Activated CD8-positive, alpha-beta memory T cell treated with anti-CD3 and anti-CD28 coated beads for 1 hour (primary cell): Measurements from ENCODE around the gene KISS1R.
A peak's percentile ranks its signal among the peaks of the same experiment; 100 is the strongest.
"Not testable (repeated sequence)": the region's sequence is repeated elsewhere in the genome, so short reads cannot be mapped to it uniquely, and the experiment has no call there.

Experiments used
- DNase-seq, 2 donors: peaks; one replicate each; pipeline ENCODE4 v3.0.0-alpha.2; 2020; ENCODE audit warnings: low read depth in 1 of 2; ENCODE audit errors: extremely low read depth in 1 of 2

The KISS1R gene

DNA sequence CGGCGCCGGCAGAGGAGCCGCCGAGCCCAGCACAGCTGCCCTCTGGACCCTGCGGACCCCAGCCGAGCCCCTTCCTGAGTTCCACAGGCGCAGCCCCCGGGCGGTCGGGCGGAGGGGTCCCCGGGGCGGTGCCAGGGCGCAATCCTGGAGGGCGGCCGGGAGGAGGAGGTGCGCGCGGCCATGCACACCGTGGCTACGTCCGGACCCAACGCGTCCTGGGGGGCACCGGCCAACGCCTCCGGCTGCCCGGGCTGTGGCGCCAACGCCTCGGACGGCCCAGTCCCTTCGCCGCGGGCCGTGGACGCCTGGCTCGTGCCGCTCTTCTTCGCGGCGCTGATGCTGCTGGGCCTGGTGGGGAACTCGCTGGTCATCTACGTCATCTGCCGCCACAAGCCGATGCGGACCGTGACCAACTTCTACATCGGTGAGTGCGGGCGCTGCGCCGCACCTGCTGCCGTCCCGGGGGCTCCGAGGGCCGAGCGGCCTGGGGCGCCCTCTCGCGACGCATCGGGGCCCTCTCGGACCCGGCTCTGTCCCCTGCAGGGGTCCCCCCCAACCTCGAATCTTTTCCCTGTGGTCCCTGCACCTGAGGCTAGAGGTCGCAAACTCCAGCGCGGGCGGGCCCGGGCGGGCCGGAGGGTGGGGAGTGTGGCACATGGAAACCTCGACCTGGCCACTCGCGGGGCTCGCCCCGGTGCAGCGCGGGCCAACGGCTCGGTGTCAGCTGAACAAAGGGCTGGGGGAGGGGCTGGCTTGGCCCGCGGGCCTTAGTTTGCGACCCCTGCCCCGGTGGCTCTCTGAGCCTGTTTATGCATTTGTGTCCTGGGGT, at the start of gene KISS1R:
Gene KISS1R, plus strand, starts transcription at position 11 of the 829 bp plus-strand sequence. Its CDS starts 170 bp downstream, at position 181.
- DNase-seq = no peak

- no peak for DNase-seq
These were observed 49.2 kb upstream of the KISS1R start for GRCh38 chr19:867855-868457.

- DNase-seq = no peak
These were observed 48.5 kb upstream of the KISS1R start for GRCh38 chr19:868458-869244.

DNA sequence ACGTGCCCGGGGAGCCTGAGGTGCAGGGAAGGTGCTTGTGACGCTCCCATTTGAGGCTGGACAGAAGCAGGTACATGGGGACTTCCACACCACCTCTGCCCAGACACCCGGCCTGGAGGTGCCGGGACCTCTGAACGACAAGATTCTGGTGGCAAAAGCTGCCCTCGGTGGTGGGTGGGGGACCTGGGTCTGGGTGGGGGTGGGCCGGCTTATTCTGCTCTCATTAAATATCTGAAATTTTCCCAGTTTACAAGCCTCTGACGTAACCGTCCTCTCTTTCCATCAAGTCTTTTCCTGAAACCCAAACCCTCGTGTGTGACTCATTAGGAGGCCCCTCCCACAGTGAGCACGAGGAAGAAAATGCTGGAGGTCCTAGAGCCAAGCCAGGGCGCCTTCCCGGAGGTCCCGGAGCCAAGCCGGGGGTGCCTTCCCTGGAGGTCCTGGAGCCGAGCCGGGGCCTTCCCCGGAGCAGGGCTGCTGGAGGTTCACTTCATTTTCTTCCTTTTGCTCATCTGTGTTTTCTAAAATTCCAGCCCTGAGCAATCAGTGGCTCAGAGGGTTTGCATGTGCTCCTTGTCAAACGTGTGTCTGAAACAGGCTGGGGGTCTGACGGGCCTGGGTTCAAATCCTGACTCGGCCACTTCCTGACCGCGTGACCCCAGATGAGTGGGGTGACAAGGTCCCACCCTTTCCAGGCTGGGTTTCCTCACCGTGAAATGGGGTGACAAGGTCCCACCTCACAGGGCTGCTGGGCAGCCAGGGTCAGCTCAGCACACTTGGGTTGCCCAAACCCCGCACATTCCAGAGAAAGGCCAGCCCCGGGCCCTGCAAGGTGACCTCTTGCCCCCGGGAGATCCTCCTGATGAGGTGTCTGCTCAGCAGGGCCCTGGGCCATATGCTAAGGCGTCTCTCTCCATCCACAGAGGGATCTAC, 47.6 kb upstream of the KISS1R start:
- DNase-seq = no peak

- DNase-seq = no peak
These were observed 46.8 kb upstream of the KISS1R start for GRCh38 chr19:870314-870713.

DNA sequence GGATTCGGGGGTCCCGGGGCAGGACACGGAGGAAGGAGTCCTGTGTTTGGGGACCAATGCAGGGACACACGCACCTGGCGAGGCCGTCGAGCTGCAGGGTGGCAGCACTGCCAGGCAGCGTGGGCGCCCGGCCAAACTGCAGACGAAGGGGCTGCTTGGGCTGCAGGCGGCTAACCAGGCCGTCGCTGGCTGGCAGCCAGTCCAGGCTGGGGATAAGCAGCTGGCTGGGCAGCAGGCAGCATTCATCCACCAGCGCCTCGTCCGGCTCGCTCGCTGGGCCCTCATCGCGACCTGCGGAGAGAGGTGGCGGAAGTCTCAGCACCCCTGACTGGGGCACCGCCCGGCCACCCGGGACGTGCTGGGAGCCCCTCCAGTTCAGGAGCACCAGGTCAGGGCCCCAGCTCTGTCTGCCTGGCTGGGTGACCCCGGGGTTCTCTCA, 46.2 kb upstream of the KISS1R start:
- no peak for DNase-seq

DNA sequence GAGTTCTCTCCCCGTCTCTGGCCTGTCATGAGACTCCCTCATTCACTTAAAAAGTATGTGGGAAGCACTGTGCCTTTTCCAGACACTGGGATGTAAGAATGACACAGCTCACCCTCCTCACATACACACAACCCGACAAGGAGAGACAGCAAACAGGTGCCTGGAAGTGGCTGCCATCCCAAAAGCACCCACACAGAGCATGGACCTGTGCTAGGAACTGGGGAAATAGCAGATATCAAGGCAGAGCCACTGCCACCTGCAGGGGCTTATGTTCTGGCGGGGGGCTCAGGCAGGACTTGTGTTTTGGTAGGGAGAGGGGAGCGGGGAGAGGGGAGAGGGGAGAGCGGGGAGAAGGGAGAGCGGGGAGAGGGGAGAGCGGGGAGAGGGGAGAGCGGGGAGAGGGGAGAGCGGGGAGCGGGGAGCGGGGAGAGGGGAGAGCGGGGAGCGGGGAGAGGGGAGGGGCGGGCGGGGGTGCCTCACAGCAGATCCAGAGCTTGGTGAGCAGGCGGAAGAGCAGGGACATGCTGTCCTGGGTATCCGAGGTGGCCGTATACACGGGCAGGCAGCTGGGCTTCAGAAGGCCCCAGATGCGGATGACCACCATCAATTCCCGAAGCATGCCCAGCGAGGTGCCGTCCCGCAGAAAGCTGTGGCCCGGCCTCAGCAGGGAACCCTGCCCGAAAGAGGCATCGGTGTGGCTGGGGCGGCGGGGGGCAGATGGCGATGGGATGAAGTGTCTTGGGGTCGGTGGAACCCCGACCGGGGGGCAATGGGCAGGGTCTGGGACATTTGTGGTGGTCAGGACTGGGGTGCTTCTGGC, 45.5 kb upstream of the KISS1R start:
- peak in 1 of 2 donors; percentile 28 for DNase-seq

- peak; percentile 67 to 72 for DNase-seq
These were observed 44.7 kb upstream of the KISS1R start for GRCh38 chr19:872266-872951.

GRCh38 chr19:873084-873483, 44.0 kb upstream of the KISS1R start:
- peak; percentile 52 to 56 for DNase-seq

DNA sequence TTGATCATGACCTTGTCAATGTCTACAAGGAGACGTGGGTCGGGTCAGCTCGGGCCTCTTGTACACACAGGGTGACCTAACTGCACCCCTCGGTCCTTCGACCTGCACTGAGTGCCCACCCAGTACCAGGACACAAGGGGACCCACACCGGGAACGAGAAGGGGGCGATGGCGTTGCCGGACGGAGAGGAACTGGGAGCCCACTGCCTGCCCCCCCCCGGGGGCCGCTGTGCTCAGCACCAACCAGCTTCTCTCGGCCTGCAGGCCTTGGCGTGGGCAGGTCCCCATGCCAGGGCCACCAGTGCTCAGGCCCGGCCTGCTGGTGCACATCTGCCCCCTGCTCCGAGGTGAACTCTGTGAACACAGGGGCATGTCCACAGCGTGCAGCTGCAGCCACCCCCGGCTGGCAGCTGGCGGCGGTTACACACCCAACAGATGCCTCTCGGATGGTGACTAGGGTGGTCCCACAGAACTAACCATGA, 43.5 kb upstream of the KISS1R start:
- DNase-seq = no peak

GRCh38 chr19:875265-875879, 41.8 kb upstream of the KISS1R start:
- DNase-seq = no peak

DNA sequence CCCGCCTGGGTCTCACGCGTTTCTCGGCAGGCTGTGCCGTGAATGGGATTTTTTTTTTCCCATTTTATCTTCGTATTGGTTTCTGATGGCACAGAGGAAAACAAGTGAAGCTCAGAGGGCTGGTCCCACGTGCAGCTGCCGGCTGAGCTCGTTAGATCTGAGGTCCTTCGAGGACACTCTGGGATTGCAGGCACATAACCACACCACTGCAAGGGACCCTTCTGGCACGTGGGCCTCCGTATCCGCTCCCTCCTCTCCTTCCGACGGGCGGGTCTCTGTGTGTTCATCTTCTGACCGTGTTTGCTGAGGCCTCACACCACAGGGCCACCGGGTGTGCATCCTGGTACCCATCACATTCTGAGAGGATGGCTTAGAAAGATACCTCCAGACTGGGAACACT, 41.0 kb upstream of the KISS1R start:
- DNase-seq = no peak

- no peak for DNase-seq
These were observed 40.3 kb upstream of the KISS1R start for GRCh38 chr19:876780-877314.

GRCh38 chr19:877992-878660, 39.0 kb upstream of the KISS1R start:
- DNase-seq = not testable (repeated sequence)

DNA sequence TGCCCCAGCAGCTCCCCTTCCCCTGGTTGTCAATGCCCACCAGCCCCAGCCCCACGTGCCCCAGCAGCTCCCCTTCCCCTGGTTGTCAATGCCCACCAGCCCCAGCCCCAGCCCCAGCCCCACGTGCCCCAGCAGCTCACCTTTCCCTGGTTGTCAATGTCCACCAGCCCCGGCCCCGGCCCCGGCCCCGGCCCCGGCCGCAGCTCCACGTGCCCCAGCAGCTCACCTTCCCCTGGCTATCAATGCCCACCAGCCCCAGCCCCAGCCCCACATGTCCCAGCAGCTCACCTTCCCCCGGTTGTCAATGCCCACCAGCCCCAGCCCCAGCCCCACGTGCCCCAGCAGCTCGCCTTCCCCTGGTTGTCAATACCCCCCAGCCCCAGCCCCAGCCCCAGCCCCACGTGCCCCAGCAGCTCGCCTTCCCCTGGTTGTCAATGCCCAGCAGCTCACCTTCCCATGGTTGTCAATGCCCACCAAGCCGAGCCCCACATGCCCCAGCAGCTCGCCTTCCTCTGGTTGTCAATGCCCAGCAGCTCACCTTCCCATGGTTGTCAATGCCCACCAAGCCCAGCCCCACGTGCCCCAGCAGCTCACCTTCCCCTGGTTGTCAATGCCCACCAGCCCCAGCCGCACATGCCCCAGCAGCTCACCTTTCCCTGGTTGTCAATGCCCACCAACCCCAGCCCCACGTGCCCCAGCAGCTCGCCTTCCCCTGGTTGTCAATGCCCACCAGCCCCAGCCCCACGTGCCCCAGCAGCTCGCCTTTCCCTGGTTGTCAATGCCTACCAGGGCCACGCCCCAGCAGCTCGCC, 38.2 kb upstream of the KISS1R start:
- not testable (repeated sequence) for DNase-seq

GRCh38 chr19:879711-880438, 37.3 kb upstream of the KISS1R start:
- no peak for DNase-seq
